Right atrium auricular region (tissue), 2 donors: ENCODE measurements around the gene ESAM. TPM values are rescaled to one million over a fixed set of nuclear protein-coding genes. Genes with fewer than 3 reads are reported as not detected.

Source experiments
- DNase-seq: peaks from one replicate; pipeline ENCODE4 v3.0.0-alpha.2; 2019; ENCODE audit warnings: low spot score
- H3K27ac ChIP-seq, 2 donors: fragments of 200-600 bp; sonication (generic); 1 replicate in 1 of 2; 2 replicates in 1 of 2; pipeline ENCODE4 v1.5.1; 2016 to 2019
- H3K27me3 ChIP-seq, 2 donors: fragments of 200-600 bp; sonication (generic); one replicate each; pipeline versions ENCODE4 v1.5.1 to v1.6.0; 2017 to 2019
- H3K36me3 ChIP-seq: fragments of 200-600 bp; sonication (generic); one replicate; pipeline ENCODE4 v1.5.1; 2016
- H3K4me1 ChIP-seq, 2 donors: fragments of 200-600 bp; sonication (generic); one replicate each; pipeline versions ENCODE4 v1.5.1 to v1.6.0; 2017 to 2019
- H3K4me3 ChIP-seq, 2 donors: fragments of 200-600 bp; sonication (generic); 1 replicate in 1 of 2; 2 replicates in 1 of 2; pipeline ENCODE4 v1.5.1; 2017 to 2019; ENCODE audit warnings: mild to moderate bottlenecking in 1 of 2, moderate library complexity in 1 of 2
- H3K9me3 ChIP-seq, 2 donors: fragments of 200-600 bp; sonication (generic); one replicate each; pipeline ENCODE4 v1.5.1; 2019
- CTCF ChIP-seq, 2 donors: fragments of 200-600 bp; sonication (generic); IDR thresholded peaks; one replicate each; pipeline ENCODE4 v1.5.1; 2019; ENCODE audit warnings: antibody characterized with exemption in 2 of 2
- total RNA-seq, 2 donors: library from RNA; depleted of rRNA; stranded (reverse); fragments of >200 nt; gene quantifications; one replicate each; pipeline ENCODE4 v1.1.0, GENCODE V29; 2016

The ESAM gene
- total RNA-seq, 2 donors from 2014 or later: 60.6 to 64.6 TPM

GRCh38 chr11:124707829-124708228 lies 54.3 kb downstream of the ESAM start:
- Histone ChIP-seq H3K4me3 (no peak overlapping the region), H3K27me3 (no peaks in the 10 kb centered on the region), H3K9me3 (peaks cover 0 to 8% of the 10 kb centered on the region in 2 donors), H3K36me3 (no peaks in the 10 kb centered on the region), H3K27ac (no peak overlapping the region), H3K4me1 (no peaks in the 10 kb centered on the region)
- no peak for DNase-seq
- TF ChIP-seq CTCF (IDR thresholded peaks at IDR 0.05): no peak

Other genes starting within 250 kb of the ESAM start
- gene OR8B12, start 218.6 kb downstream of the ESAM start, total RNA-seq: not detected
- not detected for gene OR8A1, start 192.3 kb downstream of the ESAM start, total RNA-seq
- not detected for gene PANX3, start 150.9 kb downstream of the ESAM start, total RNA-seq
- gene TBRG1, start 139.4 kb downstream of the ESAM start, total RNA-seq: 10 to 100 TPM; 20.0 to 27.6 TPM
- 10 to 100 TPM; 12.5 to 40.8 TPM for gene SIAE, start 88.6 kb downstream of the ESAM start, total RNA-seq
- 1 to 10 TPM; 4.7 to 5.9 TPM for gene SPA17, start 88.4 kb downstream of the ESAM start, total RNA-seq
- gene NRGN, start 22.3 kb downstream of the ESAM start, total RNA-seq: 1 to 10 TPM; 2.2 to 2.8 TPM
- 1 to 10 TPM; 1.1 to 6.3 TPM for gene VSIG2, start 10.0 kb downstream of the ESAM start, total RNA-seq
- gene MSANTD2, start 38.1 kb upstream of the ESAM start, total RNA-seq: 1 to 10 TPM; 2.9 to 6.5 TPM
- gene ROBO3, start 103.1 kb upstream of the ESAM start, total RNA-seq: 10 to 100 TPM in 1 of 2 donors, 1 to 10 TPM in 1; 6.4 to 10.1 TPM
- 10 to 100 TPM; 16.2 to 21.6 TPM for gene ROBO4, start 135.6 kb upstream of the ESAM start, total RNA-seq
- not detected for gene HEPN1, start 157.0 kb upstream of the ESAM start, total RNA-seq
- gene HEPACAM, start 173.8 kb upstream of the ESAM start, total RNA-seq: under 1 TPM in 1 of 2 donors, not detected in 1; 0.83 TPM
- gene CCDC15, start 191.9 kb upstream of the ESAM start, total RNA-seq: under 1 TPM in 1 of 2 donors, not detected in 1; 0.24 TPM